SIG-M5 (cell line): ENCODE results near the gene ST3GAL4.
"Not testable (repeated sequence)": the region's sequence is repeated elsewhere in the genome, so short reads cannot be mapped to it uniquely, and the experiment has no call there.

Experiments used
- DNase-seq: peaks from one replicate; lab custom pipeline; 2025; lab: John Stamatoyannopoulos, UW

ST3GAL4 gene

DNA sequence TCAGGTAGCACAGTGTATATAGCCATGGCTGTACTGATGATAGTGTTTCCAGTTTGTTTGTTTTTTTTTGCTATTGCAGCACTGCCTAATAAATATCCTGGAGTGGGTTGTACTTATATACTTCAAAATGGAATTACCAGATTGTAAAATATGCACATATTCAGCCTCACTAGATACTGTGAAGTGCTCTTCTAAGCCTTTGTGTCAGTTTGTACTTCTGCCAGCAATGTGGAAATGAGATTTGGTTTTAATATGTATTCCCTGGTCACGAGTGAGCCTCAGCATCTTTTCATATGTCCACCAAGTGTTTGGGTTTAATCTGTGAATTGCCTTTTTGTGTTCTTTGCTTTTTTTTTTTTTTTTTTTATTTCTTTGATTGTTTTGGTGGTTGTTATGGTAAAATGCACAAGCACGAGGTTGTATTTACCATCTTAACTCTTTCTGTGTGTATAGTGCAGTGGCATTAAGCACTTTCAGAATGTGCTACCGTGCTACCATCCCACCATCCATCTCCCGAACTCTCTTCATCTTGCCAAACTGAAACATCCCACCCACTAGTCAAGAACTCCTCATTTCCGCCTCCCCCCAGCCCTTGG, 34.9 kb downstream of the ST3GAL4 start:
- DNase-seq: no peak

DNA sequence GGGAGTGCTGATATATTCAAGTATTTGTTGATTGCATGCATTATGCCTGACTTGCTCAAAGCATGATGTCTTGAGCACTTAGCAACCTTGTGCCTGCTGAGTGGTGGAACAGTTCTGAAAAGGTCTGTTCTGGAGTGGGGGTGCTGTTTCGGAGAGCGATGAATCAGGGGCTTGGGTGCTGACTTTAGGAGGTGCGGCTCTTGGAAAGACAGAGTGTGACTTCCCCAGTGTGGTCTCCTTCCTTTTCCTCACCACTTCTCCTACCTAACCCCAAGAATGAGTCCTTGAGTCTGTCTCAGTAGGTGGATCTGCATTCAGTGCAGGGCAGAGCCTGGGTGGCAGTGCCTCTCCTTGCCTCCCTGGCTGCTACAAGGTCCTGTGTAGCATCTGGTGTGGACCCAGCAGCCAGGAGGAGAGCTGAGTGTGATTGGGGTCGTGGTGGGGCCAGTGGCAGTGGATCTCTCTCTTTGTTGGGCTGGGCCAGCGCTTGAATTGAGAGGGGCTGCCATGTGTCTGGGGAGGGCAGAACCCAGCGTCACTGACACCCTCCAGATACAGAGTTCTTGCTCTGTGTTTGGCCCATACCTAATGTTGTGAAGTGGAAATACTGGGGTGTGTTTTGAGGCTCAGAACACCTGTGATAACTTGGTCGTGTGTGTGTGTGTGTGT, 35.9 kb downstream of the ST3GAL4 start:
- DNase-seq: no peak

DNA sequence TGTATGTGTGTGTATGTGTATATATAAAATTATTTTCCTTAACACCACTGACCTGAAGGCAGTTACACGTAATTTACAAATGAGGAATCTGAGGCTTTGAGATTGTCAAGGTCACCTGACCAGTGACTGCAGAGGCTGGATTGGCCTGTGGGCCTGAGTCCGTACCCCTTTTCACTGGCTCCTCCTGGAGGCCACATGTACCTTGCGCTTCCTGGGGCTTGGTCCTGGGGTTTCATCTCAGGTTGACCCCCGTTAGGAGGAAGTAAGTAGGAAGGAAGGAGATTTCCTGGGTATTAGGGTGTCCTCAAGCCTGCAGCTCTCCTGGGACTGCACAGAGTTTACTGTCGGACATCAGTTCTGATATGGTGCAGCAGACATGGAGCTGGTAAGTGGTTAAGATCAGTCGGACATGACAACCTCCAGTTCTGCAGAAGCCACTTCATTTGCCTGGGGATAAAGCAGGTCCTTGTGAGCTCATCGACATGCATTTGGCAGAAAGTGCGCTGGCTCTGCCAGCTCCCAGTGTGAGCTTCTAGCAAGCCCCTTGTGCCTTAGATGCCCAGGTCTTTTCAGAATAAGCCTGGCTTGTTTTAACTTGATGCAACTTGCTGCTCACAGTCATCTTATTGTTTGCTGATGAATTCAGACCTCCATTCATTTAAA, 36.6 kb downstream of the ST3GAL4 start:
- no peak for DNase-seq

DNA sequence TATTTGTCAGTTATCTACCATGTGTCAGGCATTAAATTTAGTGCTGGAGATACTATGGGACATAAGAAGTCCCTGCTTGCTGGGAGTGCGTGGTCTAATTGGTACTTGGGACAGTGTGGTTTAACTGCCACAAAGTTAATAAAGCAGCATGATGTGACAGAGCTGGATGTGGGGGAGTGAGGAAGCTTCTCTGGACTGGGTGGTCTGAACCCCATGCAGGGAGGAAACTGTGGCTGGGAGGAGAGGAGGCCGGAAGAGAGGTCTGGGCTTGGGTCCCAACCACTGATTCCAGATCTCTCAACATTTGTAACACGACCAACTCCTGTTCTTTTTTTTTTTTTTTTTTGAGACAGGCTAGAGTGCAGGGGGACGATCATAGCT, 37.1 kb downstream of the ST3GAL4 start:
- no peak for DNase-seq

DNA sequence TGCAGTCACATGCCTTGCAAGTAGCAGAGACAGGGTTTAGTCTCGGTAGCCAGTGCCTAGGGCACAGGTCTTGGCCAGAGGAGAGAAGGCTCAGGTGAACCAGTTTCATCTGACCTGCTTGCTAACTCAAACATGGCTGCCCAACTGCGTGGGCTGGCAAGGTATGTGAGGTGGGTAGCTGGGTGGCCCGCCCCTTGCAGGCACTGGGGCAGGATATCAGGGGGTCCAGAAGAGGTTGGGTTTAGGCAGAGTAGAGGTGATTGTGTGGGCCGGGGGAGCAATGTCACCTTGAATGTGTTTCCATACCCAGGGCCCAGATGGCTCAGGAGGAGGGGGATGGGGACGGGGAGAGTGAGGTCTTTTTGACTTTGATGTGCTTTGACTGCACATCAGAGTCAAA, 37.7 kb downstream of the ST3GAL4 start:
- DNase-seq: no peak

DNA sequence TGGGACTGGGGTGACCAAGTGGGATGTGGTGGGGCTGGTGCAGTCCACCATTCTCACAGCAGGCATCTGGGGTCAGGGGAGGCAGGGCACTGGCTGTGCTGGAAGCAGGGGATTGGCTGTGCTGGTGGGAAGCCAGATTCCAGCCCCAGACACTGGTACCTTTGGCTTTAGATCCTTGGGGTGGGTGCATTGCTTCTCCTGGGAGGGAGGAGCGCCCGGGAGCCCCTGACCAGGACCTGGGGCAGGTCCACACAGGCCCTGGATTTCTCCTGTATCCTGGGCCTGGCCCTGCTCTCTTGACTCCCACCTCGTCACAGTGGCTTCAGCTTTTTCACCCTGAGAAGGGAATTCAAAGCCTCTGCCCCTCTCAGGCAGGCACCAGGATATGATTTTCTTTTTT, 38.5 kb downstream of the ST3GAL4 start:
- DNase-seq: no peak

DNA sequence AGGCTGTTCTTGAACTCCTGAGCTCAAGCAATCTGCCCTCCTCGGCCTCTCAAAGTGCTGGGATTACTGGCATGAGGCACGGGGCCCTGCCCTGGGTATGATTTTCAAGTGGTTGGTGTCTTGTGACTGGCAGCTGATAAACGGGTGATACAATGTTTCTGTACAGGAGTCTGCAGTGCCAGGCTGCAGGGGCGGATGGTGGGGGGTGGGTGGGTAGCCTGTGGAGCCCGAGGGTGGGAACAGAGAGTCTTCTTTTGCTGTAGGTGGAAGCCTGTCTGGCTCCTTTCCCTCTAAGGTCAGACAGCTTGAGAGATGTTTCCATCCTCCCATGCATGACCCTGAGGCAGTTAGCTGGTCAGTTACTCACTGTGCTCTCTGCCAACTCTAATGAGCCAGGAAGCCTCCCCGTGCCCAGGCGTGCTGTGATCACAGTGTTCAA, 39.2 kb downstream of the ST3GAL4 start:
- not testable (repeated sequence) for DNase-seq

DNA sequence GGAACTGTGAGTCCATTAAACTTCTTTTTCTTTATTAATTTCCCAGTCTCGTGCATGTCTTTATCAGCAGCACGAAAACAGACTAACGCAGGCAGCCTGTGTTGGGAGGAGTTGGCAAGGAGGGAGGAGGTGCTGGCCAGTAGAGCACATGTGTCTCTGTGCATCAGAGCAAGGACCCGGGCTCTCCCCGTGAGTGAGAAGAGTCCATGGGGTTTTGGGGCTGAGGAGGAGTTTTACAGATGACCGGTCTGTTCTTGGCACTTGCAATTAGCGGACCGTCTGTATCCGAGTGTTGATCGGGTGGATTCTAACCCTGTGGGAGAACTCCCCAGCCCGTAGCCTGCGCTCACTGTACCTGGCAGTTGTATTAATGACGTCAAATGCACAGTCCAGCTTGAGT, 40.3 kb downstream of the ST3GAL4 start:
- DNase-seq: not testable (repeated sequence)

DNA sequence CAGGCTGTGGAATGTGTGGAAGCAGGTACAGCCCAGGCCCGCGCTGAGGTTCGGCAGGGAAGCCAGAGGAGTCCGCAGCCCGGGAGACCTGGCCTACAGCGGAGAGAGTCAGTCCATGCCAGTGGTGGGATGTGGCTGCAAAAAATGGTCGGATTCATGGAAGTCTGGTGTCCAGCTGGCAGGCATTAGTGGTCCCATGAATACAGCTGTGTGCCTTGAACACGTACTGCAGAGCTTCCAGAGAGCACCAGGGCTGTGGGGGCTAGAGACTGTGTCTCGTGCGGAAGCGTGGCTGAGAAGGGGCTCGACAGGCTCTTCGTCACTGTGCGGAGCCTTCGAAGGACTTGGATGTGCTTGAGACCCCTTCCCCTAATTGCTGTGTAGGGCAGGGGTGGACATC, 40.8 kb downstream of the ST3GAL4 start:
- not testable (repeated sequence) for DNase-seq

DNA sequence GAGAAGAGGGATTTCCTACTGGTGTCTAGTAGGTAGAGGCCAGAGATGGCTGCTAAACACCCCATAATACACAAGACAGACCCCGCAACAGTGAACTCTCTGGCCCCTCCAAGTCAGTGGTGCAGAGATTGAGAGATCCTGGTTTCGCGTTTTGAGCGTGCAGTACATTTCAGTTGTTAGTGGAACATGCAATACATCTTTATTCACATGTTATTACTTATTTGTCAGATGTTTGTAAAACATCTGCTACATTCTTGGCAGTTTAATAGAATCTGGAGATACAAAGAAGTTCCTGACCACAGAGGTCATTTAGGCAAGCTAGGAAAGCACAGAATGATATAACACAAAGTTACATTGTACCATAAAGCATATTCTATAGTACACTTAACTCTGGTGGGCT, 41.5 kb downstream of the ST3GAL4 start:
- DNase-seq: no peak

DNA sequence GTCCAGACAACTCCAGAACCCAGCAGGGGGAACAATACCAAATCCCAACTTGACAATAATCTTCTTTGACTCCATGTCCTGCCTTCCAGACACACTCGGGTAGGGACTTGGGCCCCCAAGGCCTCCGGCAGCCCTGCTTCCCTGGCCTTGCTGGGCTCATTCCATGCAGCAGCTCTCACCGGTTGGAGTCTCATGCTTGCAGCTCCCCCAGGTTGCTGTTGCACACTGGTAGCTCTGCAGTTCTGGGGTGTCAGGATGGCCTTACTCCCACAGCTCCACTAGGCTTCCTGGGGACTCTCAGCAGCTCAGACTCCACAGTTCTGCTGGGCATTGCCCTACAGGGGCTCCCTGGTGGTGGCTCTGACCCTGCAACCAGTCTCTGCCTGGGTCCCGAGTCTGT, 42.8 kb downstream of the ST3GAL4 start:
- DNase-seq: no peak

DNA sequence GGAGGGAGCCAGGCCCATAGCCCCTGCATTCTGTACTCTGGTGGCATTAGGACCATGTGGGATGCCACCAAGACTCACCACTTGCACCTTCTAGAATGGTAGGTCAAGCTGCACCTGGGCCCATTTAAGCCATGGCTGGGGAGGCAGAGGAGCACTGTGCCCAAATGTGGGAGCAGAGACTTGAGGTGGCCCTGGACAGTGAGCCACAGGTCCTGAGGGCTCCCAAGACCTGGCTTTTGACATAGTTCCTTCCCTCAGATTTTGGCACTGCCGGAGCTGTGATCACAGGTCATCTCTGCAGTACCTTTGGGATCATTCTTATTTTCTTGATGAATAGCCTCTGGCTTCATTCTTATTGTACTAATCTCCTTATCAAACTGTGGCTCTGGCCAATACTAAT, 43.2 kb downstream of the ST3GAL4 start:
- no peak for DNase-seq

DNA sequence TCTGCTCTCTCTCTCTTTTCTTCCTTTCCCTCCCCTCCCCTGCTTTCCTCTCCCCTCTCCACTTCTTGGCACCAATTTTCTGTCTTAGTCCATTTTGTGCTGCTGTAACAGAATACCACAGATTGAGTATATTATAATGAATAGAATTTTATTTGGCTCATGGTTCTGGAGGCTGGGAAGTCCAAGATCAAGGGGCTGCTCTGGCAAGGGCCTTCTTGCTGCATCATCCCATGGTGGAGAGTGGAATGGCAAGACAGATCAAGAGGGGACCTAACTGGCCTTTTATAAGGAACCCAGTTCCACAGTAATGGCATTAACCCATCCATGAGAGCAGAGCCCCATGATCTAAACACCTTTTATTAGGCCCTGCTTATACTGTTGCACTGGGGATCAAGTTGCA, 44.5 kb downstream of the ST3GAL4 start:
- no peak for DNase-seq

DNA sequence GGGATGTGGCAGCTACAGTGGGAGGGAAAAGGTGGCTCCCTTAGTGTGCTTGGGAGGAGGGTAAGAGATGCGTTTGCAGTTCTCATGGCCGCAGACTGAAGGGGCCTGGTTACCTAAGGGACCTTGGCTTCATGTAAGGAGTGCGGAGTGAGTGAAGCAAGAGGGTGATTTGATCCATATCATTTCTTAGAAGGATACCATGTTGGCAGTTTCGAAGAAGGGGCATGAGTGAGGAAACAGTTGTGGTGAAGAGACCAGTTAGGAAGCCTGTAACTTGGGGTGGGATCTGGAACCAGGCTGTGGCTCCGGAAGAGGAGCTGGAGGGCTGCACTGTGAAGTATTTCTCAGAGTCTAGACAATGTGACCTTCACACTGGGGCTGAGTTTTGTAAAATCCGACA, 45.0 kb downstream of the ST3GAL4 start:
- no peak for DNase-seq

DNA sequence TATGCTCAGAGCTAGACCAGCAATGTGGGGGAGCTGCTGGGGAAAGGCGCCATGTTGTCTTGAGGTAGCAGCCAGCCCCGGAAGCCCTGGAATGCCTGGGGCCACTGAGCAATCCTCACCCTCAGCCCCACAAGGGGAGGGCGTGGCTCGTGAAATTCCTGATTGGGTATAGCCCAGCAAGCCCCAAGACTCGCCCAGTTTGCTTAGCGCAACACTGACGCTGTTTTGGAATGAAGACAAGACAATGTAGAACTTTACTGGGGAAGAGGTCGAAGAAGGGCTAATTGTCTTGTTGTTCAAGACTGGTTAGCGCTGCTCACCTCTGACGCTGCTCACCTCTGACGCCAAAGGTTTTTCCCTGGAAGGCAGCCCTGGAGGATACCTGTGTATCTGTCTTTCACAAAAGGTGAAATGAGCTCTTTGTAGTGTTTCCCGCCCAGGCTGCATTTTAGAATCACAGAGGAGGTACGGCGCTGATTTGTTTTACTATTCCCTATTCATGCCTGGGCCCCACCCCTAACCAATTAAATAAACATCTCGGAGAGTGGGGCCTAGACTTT, 47.6 kb downstream of the ST3GAL4 start:
- DNase-seq: no peak

DNA sequence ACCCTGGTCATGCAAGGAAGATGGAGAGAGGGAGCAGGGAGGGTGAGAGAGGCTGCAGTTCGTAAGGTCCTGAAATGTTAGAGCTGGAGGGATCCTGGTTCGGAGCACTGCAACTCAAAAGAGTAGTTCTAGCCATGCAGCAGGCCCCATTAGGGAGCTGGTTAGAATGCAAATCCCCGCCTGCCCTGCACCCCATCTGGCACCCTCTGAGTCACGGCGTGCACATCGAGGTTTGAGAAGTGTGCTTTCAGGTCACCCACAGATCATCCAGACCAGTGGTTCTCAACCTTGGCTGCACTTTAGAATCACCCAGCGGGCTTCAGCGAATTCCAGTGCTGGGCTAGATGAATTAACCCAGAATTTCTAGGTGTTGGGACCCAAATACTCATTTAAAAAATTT, 48.2 kb downstream of the ST3GAL4 start:
- DNase-seq: no peak

DNA sequence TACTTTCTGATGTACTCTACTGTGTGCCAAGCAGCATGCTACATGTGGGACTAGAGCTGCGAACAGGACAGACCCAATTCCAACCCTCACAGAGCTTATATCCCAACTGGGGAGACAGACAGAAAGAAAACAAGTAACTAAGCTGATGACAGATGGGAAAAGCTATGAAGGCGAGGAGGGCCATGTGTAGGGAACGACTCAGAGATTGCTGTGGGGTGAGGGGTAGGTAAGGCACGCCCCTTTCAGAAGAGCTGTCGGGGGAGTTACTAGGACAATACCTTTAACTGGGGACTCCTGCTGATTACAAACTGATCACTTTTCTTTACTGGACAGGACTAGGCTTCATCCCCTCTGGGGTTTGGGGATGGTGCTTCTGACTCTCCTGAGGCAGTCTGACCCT, 48.9 kb downstream of the ST3GAL4 start:
- DNase-seq: no peak

DNA sequence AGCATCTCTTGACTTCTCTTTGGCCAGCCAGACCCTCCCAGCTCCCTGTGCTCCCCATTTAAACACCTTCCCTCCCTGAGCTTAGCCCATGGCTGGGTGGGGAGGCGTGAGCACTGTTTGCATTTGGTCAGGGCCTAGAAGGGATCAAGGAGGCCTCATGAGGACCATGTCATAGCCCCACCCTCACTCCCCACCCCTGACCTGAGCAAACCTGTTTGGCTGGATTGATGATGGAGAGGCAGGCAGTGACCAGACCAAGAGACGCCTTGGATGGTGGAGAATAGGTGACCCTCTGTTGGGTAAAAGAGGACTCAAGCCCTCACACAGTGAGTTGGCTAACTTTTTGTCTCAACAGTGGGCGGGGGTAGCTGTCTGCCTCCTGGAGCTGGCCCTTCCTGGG, 49.9 kb downstream of the ST3GAL4 start:
- DNase-seq: no peak

DNA sequence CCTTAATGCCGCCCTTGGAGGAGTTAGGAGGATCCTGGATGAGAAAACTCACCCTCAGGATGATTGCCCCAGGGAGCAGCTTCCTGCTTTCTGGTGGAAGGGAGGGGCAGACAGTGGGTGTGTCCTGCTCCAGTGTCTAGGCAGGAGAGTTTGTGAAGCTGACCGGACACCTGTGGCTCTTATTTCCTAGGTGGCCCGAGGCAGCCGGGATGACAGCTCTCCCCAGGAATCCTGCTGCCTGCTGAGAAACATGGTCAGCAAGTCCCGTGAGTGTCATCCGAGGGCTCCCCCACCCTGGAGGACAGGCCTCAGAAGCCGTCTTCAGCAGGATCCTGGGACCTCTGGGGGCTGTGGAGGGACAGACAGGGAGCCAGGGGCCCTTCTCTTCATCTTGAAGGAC, 50.4 kb downstream of the ST3GAL4 start:
- DNase-seq: no peak

DNA sequence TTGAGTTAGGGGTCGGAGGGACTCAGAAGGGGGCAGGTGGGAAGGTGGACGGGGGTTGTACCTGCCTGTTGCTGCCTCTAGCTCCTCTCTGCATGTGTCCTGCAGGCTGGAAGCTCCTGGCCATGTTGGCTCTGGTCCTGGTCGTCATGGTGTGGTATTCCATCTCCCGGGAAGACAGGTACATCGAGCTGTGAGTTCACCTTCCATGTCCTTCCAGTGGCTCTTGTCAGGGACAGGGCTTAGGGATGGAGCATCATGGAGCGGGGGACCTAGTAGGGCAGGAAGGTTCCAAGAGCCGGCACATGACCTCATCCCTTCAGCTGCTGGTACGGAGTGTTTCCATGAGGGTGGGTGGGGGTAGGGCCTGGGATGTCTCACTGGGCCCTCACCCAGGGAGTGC, 50.9 kb downstream of the ST3GAL4 start:
- no peak for DNase-seq

DNA sequence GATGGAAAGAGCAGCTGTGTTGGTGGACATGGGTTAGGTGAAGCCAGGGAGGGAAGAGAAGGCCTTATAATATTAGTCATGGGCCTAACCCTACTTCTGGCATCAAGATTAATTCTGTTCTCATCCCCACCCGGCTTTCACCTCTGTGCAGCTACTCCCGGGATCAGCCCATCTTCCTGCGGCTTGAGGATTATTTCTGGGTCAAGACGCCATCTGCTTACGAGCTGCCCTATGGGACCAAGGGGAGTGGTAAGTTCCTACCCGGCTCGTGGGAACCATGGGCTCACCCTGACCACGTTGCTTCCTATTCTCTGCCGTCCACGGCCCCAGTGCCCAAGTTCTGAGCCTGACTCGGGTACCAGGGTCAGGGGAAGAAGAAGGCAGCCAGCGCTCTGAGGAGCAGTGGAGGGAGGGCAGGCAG, 51.6 kb downstream of the ST3GAL4 start:
- no peak for DNase-seq

DNA sequence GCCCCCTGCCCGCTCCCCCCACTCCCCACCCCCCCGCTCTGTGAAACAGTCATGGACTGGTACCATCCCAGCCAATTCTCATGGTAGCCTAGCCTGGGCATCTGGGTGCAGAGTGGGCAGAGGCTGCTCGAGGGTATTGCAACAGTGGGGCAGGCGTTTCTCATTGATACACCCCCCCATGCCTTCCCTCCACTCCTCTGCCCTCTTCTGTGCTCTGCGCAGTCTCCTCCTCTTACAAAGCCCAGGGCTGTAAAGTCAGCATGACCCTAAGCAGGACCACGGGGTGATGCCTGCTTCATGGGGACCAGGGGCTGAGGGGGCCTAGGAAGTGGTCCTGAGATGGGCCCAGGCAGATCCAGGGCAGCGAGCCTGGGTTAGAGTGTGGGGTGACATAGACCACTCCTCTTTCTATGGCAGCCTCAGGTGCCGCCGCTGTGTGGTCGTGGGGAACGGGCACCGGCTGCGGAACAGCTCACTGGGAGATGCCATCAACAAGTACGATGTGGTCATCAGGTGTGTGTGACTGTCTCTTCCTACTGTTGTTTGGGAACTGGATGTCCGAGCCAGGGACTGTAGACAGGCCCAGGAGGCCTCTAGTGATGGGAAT, 52.3 kb downstream of the ST3GAL4 start:
- no peak for DNase-seq

DNA sequence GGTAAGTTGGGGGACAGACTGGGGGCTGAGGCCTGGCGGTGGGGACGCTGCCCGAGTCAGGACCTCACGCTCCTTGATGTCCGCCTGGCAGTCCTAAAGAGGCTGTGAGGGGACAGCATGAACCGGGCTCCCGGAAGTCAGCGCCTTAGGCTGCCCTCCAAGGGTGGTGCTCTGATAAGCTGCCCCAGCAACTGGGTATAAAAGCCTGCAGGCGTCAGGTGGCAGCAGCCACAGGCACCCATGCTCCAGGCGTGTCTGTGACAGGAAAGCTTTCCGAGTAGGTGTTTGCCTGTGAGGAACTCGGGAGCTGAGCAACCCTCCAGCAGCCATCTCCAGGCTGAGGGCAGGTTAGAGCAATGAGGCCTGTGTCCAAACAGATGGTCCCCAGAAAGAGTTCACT, 53.0 kb downstream of the ST3GAL4 start:
- no peak for DNase-seq
